ENCODE measurements around the gene MED25.

Gene MED25

DNA sequence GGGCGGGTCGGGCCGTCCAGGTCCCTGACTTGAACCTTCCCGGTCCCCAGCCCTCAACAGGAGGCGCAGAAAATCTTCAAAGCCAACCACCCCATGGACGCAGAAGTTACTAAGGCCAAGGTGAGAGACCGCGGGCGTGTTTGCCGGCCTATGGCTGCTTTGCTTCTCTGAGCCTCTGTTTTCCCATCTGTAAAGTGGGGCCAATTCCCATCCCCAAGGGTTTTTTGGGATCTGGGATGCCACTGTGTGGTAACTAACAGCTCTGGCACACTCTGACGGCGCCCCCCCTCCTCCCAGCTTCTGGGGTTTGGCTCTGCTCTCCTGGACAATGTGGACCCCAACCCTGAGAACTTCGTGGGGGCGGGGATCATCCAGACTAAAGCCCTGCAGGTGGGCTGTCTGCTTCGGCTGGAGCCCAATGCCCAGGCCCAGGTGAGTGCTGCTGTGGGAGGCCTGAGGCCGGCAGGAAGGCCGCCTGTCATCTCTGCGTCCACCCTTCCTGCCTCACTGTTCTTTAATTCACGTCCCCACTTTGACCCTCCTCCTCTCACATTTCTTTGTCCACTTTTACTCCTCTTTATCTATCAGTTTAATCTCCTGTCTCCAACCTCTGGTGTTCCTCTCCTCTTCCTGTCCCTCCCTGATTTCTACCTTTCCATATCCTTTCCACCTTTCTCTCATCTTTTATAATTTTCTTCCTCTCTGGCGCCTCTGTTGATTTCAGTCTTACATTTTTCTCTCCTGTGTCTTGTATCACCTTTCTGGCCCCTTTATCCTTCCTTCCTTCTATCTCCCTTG is 12.1 kb upstream of the MED25 start:
- ATAC-seq (ENCODE audit: low read depth) (no peak), DNase-seq (ENCODE audit: low spot score) (peak; percentile 46)
- Histone ChIP-seq H3K4me3 (ENCODE audit: severe bottlenecking) (no peak overlapping the region), H3K4me1 (ENCODE audit: insufficient read depth, poor library complexity, severe bottlenecking) (no peaks in the 10 kb centered on the region), H3K36me3 (ENCODE audit: low read depth) (peaks cover 31% of the 10 kb centered on the region), H3K9me3 (ENCODE audit: severe bottlenecking) (no peaks in the 10 kb centered on the region), H3K27ac (ENCODE audit: poor library complexity, severe bottlenecking) (no peak overlapping the region), H3K27me3 (ENCODE audit: insufficient read depth, poor library complexity, severe bottlenecking) (no peaks in the 10 kb centered on the region)
- TF ChIP-seq, protein P1, sequence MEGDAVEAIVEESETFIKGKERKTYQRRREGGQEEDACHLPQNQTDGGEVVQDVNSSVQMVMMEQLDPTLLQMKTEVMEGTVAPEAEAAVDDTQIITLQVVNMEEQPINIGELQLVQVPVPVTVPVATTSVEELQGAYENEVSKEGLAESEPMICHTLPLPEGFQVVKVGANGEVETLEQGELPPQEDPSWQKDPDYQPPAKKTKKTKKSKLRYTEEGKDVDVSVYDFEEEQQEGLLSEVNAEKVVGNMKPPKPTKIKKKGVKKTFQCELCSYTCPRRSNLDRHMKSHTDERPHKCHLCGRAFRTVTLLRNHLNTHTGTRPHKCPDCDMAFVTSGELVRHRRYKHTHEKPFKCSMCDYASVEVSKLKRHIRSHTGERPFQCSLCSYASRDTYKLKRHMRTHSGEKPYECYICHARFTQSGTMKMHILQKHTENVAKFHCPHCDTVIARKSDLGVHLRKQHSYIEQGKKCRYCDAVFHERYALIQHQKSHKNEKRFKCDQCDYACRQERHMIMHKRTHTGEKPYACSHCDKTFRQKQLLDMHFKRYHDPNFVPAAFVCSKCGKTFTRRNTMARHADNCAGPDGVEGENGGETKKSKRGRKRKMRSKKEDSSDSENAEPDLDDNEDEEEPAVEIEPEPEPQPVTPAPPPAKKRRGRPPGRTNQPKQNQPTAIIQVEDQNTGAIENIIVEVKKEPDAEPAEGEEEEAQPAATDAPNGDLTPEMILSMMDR (IDR thresholded peaks at IDR 0.05; ENCODE audit: poor library complexity, severe bottlenecking), result no peak

DNA sequence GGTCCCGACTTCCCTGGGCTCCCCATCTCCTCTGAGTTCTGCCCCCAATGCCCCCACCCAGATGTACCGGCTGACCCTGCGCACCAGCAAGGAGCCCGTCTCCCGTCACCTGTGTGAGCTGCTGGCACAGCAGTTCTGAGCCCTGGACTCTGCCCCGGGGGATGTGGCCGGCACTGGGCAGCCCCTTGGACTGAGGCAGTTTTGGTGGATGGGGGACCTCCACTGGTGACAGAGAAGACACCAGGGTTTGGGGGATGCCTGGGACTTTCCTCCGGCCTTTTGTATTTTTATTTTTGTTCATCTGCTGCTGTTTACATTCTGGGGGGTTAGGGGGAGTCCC is 11.5 kb upstream of the MED25 start:
- TF ChIP-seq, protein P1 (IDR thresholded peaks at IDR 0.05; ENCODE audit: poor library complexity, severe bottlenecking), result no peak
- Histone ChIP-seq H3K27me3 (ENCODE audit: insufficient read depth, poor library complexity, severe bottlenecking) (no peaks in the 10 kb centered on the region), H3K9me3 (ENCODE audit: severe bottlenecking) (no peaks in the 10 kb centered on the region), H3K36me3 (ENCODE audit: low read depth) (peaks cover 31% of the 10 kb centered on the region), H3K27ac (ENCODE audit: poor library complexity, severe bottlenecking) (no peak overlapping the region), H3K4me1 (ENCODE audit: insufficient read depth, poor library complexity, severe bottlenecking) (no peaks in the 10 kb centered on the region), H3K4me3 (ENCODE audit: severe bottlenecking) (no peak overlapping the region)
- DNase-seq (ENCODE audit: low spot score) (no peak), ATAC-seq (ENCODE audit: low read depth) (no peak)

DNA sequence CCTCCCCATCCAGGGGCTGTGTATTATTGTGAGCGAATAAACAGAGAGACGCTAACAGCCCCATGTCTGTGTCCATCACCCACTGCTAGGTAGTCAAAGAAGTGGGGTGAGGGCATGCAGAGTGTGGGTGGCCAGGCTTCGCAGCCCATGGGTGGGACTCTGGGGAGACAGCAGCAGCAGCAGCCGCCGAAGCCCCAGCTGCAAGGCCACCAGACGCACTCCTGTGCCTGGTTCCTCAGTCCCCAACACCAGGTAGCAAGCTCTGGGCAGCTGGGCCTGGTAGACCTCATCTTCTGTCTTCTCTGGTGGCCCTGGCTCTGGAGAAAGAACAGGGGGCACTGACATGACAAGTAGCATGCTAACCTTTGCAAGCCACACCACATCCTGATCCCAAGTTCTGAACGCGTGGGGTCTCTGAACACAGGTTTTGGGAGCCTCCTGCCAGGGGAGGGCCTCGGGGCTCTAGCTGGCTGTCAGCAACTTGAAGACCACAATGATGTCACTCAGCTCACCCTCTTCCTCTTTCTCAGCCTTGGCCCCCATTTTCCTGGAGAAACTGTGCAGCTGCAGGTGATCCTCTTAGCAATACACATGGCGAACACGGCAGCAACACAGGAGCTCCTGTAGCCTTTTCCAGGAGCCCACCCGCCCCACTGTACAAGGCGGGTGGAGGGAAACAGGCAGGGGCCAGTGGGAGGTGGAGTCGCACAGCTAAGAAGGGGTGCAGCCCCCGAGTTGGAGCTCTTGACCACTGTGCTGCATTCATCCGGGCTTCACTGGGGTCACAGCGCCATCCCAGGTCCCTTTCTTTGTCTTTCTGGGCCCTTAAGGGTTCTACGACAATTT is 10.8 kb upstream of the MED25 start:
- Histone ChIP-seq H3K36me3 (ENCODE audit: low read depth) (peaks cover 29% of the 10 kb centered on the region), H3K27me3 (ENCODE audit: insufficient read depth, poor library complexity, severe bottlenecking) (no peaks in the 10 kb centered on the region), H3K9me3 (ENCODE audit: severe bottlenecking) (no peaks in the 10 kb centered on the region), H3K27ac (ENCODE audit: poor library complexity, severe bottlenecking) (no peak overlapping the region), H3K4me3 (ENCODE audit: severe bottlenecking) (no peak overlapping the region), H3K4me1 (ENCODE audit: insufficient read depth, poor library complexity, severe bottlenecking) (no peaks in the 10 kb centered on the region)
- TF ChIP-seq, protein P1 (IDR thresholded peaks at IDR 0.05; ENCODE audit: poor library complexity, severe bottlenecking), result no peak
- ATAC-seq (ENCODE audit: low read depth) (no peak), DNase-seq (ENCODE audit: low spot score) (no peak)

DNA sequence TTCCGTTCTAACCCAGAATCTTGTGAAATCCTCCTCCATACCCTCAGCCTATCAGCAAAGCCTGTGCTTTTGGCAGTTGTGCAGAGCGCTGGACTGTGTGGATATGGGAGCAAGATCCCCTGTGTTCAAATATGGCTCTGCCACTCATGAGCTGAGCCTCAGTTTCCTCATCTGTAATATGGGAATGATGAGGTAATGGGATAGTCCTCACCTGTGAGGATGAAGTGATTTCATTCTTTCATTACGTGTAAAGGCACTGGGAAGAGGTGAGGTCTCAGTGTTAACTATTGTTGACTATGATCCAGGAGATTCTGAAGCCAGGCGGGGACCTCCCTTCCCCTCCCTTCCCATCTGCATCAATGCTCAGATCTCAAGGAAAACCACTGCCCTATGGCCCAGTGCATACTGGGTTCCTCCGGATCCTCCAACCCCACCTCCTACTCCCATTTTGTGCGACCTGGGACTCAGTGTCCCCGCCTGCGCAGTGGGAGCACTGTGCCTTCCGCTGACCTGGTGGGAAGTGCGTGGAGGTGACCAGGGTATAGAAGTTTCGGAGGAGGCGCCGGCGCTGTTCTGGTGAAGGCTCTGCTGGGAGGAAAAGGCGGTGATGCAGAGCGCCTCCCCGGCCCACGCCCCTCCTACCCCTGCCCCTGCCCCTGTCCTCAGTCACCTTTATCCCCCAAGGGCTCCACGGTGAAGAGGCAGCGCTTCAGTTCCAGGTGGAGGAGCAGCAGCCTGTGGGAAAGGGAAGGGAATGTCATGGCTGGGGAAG is 10.0 kb upstream of the MED25 start:
- Histone ChIP-seq H3K4me1 (ENCODE audit: insufficient read depth, poor library complexity, severe bottlenecking) (no peaks in the 10 kb centered on the region), H3K4me3 (ENCODE audit: severe bottlenecking) (peak overlapping the region; percentile 39), H3K9me3 (ENCODE audit: severe bottlenecking) (no peaks in the 10 kb centered on the region), H3K36me3 (ENCODE audit: low read depth) (peaks cover 24% of the 10 kb centered on the region), H3K27ac (ENCODE audit: poor library complexity, severe bottlenecking) (no peak overlapping the region), H3K27me3 (ENCODE audit: insufficient read depth, poor library complexity, severe bottlenecking) (no peaks in the 10 kb centered on the region)
- DNase-seq (ENCODE audit: low spot score) (no peak), ATAC-seq (ENCODE audit: low read depth) (no peak)
- TF ChIP-seq, protein P1 (IDR thresholded peaks at IDR 0.05; ENCODE audit: poor library complexity, severe bottlenecking), result no peak
